GM19397 (cell line): ENCODE measurements around the gene FCRL1.

Experiments
- ATAC-seq: cut with Tn5 transposase; IDR thresholded peaks from one replicate; pipeline ENCODE4 v1.9.1; 2021; ENCODE audit warnings: mild to moderate bottlenecking, moderate library complexity; ENCODE audit not compliant: unreplicated experiment

Gene FCRL1

GRCh38 chr1:157819896-157820295 is at the start of gene FCRL1:
TSS of gene FCRL1 (minus strand) at chr1:157820120. CDS start at chr1:157820037, 83 bp downstream.
- no peak for ATAC-seq

GRCh38 chr1:157868654-157869053 is 48.7 kb upstream of the FCRL1 start:
- ATAC-seq = no peak

- ATAC-seq = no peak
Measured at GRCh38 chr1:157862114-157863070, 42.5 kb upstream of the FCRL1 start.

GRCh38 chr1:157856538-157856937 is 36.6 kb upstream of the FCRL1 start:
- ATAC-seq = no peak

GRCh38 chr1:157852476-157852875 is 32.6 kb upstream of the FCRL1 start:
- ATAC-seq = no peak

DNA sequence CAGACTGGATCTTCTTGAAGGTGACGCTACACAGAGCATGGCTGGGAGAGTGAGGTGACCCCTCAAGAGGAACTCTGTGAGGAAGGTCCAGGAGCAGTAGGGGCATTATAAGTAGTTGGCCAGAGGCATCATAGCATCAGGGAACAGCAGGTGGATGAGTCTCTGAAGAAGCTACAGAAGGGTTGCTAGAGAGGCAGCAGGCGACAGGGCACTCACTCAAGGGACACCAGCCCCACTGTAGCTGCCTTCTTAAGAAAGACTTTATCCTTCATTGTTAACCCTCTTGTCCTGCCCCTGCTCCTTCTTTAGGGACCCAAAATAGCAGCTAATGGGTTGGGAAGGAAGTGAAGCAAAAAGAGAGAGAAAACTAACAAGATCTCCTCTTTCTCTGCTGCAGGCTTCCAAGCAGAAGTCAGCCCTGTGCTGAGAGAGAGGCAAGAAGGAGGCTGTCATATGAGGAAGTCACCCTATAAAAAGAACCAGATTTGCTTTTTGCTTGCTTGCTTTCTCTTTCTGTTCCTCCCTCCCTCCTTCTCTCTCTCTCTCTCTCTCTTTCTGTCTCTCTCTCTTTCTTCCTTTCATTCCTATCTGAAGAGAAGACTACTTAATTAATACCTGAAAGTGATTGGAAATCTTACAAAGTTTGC is 29.4 kb upstream of the FCRL1 start:
- peak; percentile 63 for ATAC-seq

- ATAC-seq = no peak
Measured at GRCh38 chr1:157844089-157844830, 24.3 kb upstream of the FCRL1 start.

DNA sequence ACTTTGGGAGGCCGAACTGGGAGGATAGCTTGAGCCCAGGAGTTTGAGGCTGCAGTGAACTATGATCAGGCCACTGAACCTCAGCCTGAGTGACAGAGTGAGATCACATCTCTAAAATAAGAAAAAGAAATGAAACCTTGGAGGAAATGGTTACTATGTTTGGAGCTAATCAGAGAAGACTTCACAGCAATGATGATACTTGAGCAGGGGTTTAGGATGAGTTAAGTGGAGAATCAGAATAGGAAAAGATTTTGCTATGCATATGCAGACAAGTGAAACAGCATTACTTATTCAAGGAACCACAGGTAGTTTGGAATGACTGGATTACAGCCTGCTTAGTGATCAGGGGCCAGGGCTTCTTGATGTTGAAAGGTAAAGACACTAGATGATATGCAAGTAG is 23.0 kb upstream of the FCRL1 start:
- no peak for ATAC-seq

GRCh38 chr1:157841708-157842107 is 21.8 kb upstream of the FCRL1 start, which contains the start of gene CD5L:
TSS of gene CD5L (minus strand) at chr1:157841808. CDS start at chr1:157841701, 107 bp downstream.
- ATAC-seq = no peak

DNA sequence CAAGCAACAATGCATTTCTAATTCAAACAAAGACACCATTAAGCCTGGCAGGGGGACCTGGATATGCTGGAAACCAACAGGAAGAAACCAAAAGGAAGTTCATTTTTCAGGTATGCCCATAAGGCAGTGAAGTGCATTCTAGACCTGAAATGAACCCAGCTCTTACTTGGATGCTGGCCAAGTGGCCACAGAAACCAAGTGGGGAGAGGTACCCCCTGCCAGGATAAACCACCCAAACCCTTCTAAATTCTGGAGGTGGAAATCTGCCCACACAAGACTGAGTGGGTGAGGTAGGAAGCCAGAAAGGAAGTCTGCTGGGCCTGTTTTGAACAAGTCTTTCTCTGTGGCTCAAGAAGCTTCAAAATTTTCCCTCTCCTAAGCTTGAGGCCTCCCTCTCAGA is 19.0 kb upstream of the FCRL1 start:
- no peak for ATAC-seq

DNA sequence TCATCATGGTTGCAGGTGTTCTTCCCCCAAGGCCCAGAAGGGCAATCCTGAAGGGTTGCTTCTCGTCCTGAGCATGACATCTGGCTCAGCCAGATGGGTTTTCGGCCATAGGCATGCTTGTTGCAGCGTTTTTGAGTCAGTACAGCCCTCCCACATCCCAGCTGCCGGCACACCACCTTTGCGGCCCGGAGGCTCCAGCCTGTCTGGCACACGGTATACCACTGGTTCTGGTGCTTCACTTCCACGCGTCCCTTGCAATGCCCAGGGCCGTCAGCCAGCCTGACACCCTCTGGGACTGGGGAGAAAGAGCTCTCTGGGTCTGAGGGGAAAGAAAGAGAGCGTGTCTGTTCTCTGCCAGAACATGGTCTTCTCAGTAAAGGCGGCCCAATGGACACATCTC is 14.5 kb upstream of the FCRL1 start:
- ATAC-seq = no peak

- no peak for ATAC-seq
Measured at GRCh38 chr1:157833145-157833544, 13.2 kb upstream of the FCRL1 start.

GRCh38 chr1:157831968-157832626 is 12.2 kb upstream of the FCRL1 start:
- ATAC-seq = no peak

DNA sequence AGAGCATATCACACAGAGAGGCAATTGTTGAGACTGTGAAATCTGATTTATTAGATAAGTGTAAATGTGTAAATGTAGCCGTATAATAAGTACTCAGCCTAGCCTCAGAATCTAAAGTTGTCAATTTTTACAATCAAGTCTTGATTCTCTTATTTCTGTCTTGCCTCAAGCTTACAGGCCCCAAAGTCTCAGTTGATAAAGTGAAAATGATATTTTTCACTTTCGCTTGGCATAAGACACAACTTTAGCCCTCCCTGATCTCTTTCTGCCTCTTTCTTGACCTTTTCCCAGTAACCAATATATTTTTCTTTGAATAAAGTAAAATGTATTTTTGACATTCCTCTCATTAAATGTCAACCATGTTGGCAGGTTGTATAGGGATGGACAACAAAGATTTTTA is 11.0 kb upstream of the FCRL1 start:
- ATAC-seq = no peak

GRCh38 chr1:157829711-157830110 is 9.8 kb upstream of the FCRL1 start:
- ATAC-seq = no peak

DNA sequence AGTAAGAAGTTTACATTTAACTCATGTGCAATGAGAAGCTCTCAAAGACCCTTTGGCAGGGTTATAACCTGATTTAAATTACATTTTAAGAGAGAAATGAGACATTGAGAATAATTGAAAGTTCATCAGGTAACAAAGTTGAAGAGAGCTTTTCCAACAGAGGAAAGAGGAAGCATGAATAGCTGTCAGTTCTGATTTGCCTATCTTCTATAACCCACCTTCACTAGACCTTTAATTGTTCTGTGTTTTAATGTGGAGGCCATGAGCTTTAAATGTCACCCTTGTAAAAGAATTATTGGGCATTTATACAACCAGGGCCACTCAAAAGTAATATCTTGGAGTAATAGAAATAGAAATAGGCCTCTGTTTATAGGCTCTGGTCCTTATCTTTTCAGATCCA is 9.3 kb upstream of the FCRL1 start:
- ATAC-seq = no peak

- no peak for ATAC-seq
Measured at GRCh38 chr1:157820299-157820698, 379 bp upstream of the FCRL1 start.

- ATAC-seq = no peak
Measured at GRCh38 chr1:157819215-157819614, 705 bp downstream of the FCRL1 start.

- no peak for ATAC-seq
Measured at GRCh38 chr1:157813269-157813668, 6.7 kb downstream of the FCRL1 start.

- peak; percentile 95 for ATAC-seq
Measured at GRCh38 chr1:157806431-157807149, 13.3 kb downstream of the FCRL1 start.
